HepG2 (cell line): ENCODE data around the gene C1RL. TPM values are rescaled to one million over a fixed set of nuclear protein-coding genes. Genes with fewer than 3 reads are reported as not detected.
A peak's percentile ranks its signal among the peaks of the same experiment; 100 is the strongest.

ENCODE experiments used
- CBX2 ChIP-seq, 2 experiments: fragments of 200-600 bp in 1 of 2; sonication (generic); formaldehyde crosslinking in 1 of 2; IDR thresholded peaks; 2 replicates each; pipeline versions ENCODE4 v1.7.0 to v1.8.1; 2018 to 2022; ENCODE audit warnings: low read depth in 2 of 2, low read length in 1 of 2, mild to moderate bottlenecking in 1 of 2, missing genetic modification reagents in 1 of 2
- ESRRA ChIP-seq: sonication (generic); formaldehyde crosslinking; IDR thresholded peaks from 2 replicates; pipeline ENCODE4 v1.5.1; 2020; ENCODE audit warnings: mild to moderate bottlenecking, low read depth, missing genetic modification reagents
- GABPA ChIP-seq, 2 experiments: IDR thresholded peaks; 2 replicates each; pipeline ENCODE4 v1.6.1; 2011 to 2016; ENCODE audit warnings: low read depth in 2 of 2, low read length in 1 of 2, missing biosample characterization in 1 of 2, missing genetic modification characterization in 1 of 2
- HNF4G ChIP-seq, 2 experiments: sonication (generic) in 1 of 2; formaldehyde crosslinking in 1 of 2; IDR thresholded peaks; 2 replicates each; pipeline versions ENCODE4 v1.4.0 to v1.6.1; 2011 to 2020; ENCODE audit warnings: borderline replicate concordance in 2 of 2, low read depth in 2 of 2, mild to moderate bottlenecking in 2 of 2, low read length in 1 of 2, missing genetic modification reagents in 1 of 2, moderate library complexity in 1 of 2
- MED1 ChIP-seq: sonication (generic); formaldehyde crosslinking; IDR thresholded peaks from 2 replicates; pipeline ENCODE4 v1.4.0; 2020; ENCODE audit warnings: missing genetic modification reagents
- REL ChIP-seq: sonication (generic); formaldehyde crosslinking; conservative IDR thresholded peaks from 2 replicates; pipeline ENCODE4 v1.8.0; 2022; ENCODE audit warnings: mild to moderate bottlenecking, missing genetic modification reagents, moderate library complexity
- SIN3B ChIP-seq: fragments of 150-350 bp; IDR thresholded peaks from 2 replicates; pipeline ENCODE4 v1.6.1; 2014; ENCODE audit warnings: low read length
- YY1 ChIP-seq: IDR thresholded peaks from 2 replicates; pipeline ENCODE4 v1.6.1; 2011; ENCODE audit warnings: low read length, low read depth, moderate library complexity, mild to moderate bottlenecking; ENCODE audit not compliant: insufficient read depth, insufficient replicate concordance
- ZFP62 ChIP-seq: sonication (generic); formaldehyde crosslinking; IDR thresholded peaks from 2 replicates; pipeline ENCODE4 v1.4.0; 2020; ENCODE audit warnings: missing genetic modification reagents
- ZNF264 ChIP-seq: sonication (generic); formaldehyde crosslinking; IDR thresholded peaks from 2 replicates; pipeline ENCODE4 v1.4.0; 2020; ENCODE audit warnings: missing genetic modification reagents
- ZNF501 ChIP-seq: sonication (generic); formaldehyde crosslinking; IDR thresholded peaks from 2 replicates; pipeline ENCODE4 v1.5.1; 2020; ENCODE audit warnings: mild to moderate bottlenecking, moderate library complexity, missing genetic modification reagents
- ZNF766 ChIP-seq: sonication (generic); formaldehyde crosslinking; IDR thresholded peaks from 2 replicates; pipeline ENCODE4 v1.5.0; 2020; ENCODE audit warnings: missing genetic modification reagents, borderline replicate concordance
- ZSCAN20 ChIP-seq: sonication (generic); formaldehyde crosslinking; IDR thresholded peaks from 2 replicates; pipeline ENCODE4 v1.4.0; 2020; ENCODE audit warnings: missing genetic modification reagents, mild to moderate bottlenecking, borderline replicate concordance
- polyA plus RNA-seq, 8 experiments: library from polyadenylated mRNA; depleted of rRNA in 3 of 8; stranded (reverse) in 7 of 8; unstranded in 1 of 8; fragments of >200 nt; fragmentation: Illumina TruSeq in 4 of 8; extraction: Trizol in 4 of 8; gene quantifications; 2 replicates each; pipeline versions ENCODE4 v1.2.1 to v1.2.3, GENCODE V29; 2011 to 2016; ENCODE audit warnings: low read depth in 4 of 8, missing spikeins in 1 of 8, mixed read lengths in 1 of 8; ENCODE audit not compliant: insufficient read depth in 1 of 8
- total RNA-seq, 5 experiments: library from RNA; depleted of rRNA; stranded (reverse); fragments of >200 nt; fragmentation: Illumina TruSeq; extraction: Trizol; gene quantifications; 2 replicates each; pipeline ENCODE4 v1.2.3, GENCODE V29; 2016; ENCODE audit warnings: low read depth in 1 of 5
- TF ChIP-seq, protein P1 (sequence below), 2 experiments: sonication (generic) in 1 of 2; formaldehyde crosslinking in 1 of 2; IDR thresholded peaks; 2 replicates each; pipeline versions ENCODE4 v1.4.0 to v1.6.1; 2016 to 2020; ENCODE audit warnings: borderline replicate concordance in 1 of 2, low read depth in 1 of 2, mild to moderate bottlenecking in 1 of 2, missing genetic modification reagents in 1 of 2
- TF ChIP-seq, protein P2 (sequence below): IDR thresholded peaks from 2 replicates; pipeline ENCODE4 v1.6.1; 2016; ENCODE audit warnings: low read depth, borderline replicate concordance
- TF ChIP-seq, protein P3 (sequence below): IDR thresholded peaks from 2 replicates; pipeline ENCODE4 v1.6.1; 2016; ENCODE audit warnings: mild to moderate bottlenecking, missing biosample characterization, missing genetic modification reagents
- TF ChIP-seq, protein P4 (sequence below): sonication (generic); formaldehyde crosslinking; IDR thresholded peaks from 2 replicates; pipeline ENCODE4 v1.5.1; 2020; ENCODE audit warnings: mild to moderate bottlenecking, missing genetic modification reagents

Gene C1RL
- total and polyA plus RNA-seq, 2 of the 13 experiments (the other 11 are each of a cell fraction or from before 2014, with no cell fraction given) = 28.9 to 53.1 TPM

DNA sequence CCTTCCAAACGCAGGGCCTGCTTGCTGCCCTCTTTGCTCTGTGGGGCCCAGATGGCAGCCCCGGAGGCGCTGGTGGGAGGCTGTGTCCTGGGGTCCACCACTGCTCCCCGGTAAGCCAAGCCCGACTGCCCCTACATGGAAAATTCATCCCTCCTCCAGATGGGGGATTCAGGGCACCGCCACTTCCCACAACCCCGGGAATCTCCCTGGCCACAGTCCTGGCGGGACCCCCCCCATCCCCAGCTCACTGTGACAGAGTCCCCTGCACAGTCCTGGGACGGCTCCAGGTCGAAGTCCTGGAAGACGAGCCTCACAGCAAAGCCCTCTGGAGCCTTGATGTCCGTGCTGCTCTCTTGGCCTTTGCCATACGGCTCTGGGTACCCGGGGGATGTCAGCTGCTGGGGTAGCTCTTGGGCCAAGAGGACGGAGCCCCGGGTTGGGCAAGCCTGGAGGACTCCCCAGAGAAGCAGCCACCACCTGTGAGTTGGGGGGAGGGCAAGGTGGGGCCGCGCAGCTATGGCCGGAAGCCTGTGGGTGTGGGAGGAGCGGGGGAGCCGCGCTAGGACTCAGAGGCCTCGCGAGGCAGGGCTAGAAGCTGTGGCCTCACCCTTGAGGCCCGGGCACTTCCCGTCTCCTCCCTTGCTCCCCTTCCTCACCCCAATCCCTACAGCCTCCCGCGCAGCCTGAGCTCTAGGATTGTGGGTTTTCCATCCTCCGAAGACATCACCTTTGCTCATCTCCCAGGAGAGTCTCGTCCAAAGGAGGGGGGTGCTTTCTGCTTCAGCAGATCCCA lies 815 bp downstream of the C1RL start (continued):
- TF ChIP-seq ZNF501 (CRISPR knock-in tag) = 0 out of 2 replicates have a peak, but pooled peaks have one; percentile 50
- TF ChIP-seq ESRRA (CRISPR knock-in tag) = no peak
- TF ChIP-seq ZSCAN20 = no peak
- TF ChIP-seq HNF4G (IDR thresholded peaks at IDR 0.05; ENCODE audit: borderline replicate concordance, low read depth, low read length) = no peak; the same call in 1 of the 2 replicates
- peak; percentile 49; the same call in 1 of the 2 replicates for TF ChIP-seq HNF4G (CRISPR knock-in tag; IDR thresholded peaks at IDR 0.05; ENCODE audit: borderline replicate concordance, low read depth)
- peak; percentile 29 for TF ChIP-seq YY1
- TF ChIP-seq, protein P1, sequence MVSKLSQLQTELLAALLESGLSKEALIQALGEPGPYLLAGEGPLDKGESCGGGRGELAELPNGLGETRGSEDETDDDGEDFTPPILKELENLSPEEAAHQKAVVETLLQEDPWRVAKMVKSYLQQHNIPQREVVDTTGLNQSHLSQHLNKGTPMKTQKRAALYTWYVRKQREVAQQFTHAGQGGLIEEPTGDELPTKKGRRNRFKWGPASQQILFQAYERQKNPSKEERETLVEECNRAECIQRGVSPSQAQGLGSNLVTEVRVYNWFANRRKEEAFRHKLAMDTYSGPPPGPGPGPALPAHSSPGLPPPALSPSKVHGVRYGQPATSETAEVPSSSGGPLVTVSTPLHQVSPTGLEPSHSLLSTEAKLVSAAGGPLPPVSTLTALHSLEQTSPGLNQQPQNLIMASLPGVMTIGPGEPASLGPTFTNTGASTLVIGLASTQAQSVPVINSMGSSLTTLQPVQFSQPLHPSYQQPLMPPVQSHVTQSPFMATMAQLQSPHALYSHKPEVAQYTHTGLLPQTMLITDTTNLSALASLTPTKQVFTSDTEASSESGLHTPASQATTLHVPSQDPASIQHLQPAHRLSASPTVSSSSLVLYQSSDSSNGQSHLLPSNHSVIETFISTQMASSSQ (IDR thresholded peaks at IDR 0.05; ENCODE audit: low read depth) = no peak; the same call in 1 of the 2 replicates
- TF ChIP-seq, protein P1 (CRISPR knock-in tag; IDR thresholded peaks at IDR 0.05; ENCODE audit: borderline replicate concordance) = peak; percentile 28; the same call in 1 of the 2 replicates
- TF ChIP-seq ZNF766 (CRISPR knock-in tag) = peak; percentile 78; the same call in 1 of the 2 replicates
- TF ChIP-seq MED1 (CRISPR knock-in tag) = 0 out of 2 replicates have a peak, but pooled peaks have one; percentile 57
- TF ChIP-seq SIN3B = no peak
- TF ChIP-seq, protein P2, sequence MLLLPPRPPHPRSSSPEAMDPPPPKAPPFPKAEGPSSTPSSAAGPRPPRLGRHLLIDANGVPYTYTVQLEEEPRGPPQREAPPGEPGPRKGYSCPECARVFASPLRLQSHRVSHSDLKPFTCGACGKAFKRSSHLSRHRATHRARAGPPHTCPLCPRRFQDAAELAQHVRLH (CRISPR knock-in tag) = peak; percentile 66; the same call in 1 of the 2 replicates
- no peak for TF ChIP-seq ZFP62
- TF ChIP-seq CBX2 (IDR thresholded peaks at IDR 0.05; ENCODE audit: low read depth, low read length) = no peak
- no peak for TF ChIP-seq CBX2 (CRISPR knock-in tag; IDR thresholded peaks at IDR 0.05; ENCODE audit: low read depth)
- no peak for TF ChIP-seq REL (CRISPR knock-in tag)
- TF ChIP-seq, protein P3, sequence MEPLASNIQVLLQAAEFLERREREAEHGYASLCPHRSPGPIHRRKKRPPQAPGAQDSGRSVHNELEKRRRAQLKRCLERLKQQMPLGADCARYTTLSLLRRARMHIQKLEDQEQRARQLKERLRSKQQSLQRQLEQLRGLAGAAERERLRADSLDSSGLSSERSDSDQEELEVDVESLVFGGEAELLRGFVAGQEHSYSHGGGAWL (CRISPR knock-in tag) = peak; percentile 74; the same call in 1 of the 2 replicates
- TF ChIP-seq, protein P4, sequence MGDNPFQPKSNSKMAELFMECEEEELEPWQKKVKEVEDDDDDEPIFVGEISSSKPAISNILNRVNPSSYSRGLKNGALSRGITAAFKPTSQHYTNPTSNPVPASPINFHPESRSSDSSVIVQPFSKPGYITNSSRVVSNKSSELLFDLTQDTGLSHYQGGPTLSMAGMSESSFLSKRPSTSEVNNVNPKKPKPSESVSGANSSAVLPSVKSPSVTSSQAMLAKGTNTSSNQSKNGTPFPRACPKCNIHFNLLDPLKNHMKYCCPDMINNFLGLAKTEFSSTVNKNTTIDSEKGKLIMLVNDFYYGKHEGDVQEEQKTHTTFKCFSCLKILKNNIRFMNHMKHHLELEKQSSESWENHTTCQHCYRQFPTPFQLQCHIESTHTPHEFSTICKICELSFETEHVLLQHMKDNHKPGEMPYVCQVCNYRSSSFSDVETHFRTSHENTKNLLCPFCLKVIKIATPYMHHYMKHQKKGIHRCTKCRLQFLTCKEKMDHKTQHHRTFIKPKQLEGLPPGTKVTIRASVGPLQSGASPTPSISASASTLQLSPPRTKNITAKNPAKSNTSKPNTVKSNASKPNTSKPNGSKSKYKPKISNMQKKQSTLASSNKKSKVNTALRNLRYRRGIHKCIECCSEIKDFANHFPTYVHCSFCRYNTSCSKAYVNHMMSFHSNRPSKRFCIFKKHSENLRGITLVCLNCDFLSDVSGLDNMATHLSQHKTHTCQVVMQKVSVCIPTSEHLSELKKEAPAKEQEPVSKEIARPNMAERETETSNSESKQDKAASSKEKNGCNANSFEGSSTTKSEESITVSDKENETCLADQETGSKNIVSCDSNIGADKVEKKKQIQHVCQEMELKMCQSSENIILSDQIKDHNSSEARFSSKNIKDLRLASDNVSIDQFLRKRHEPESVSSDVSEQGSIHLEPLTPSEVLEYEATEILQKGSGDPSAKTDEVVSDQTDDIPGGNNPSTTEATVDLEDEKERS (CRISPR knock-in tag) = peak; percentile 19; the same call in 1 of the 2 replicates
- peak; percentile 44; the same call in 1 of the 2 replicates for TF ChIP-seq GABPA (IDR thresholded peaks at IDR 0.05; ENCODE audit: low read depth, low read length)
- TF ChIP-seq GABPA (CRISPR knock-in tag; IDR thresholded peaks at IDR 0.05; ENCODE audit: low read depth) = peak; percentile 59
- peak; percentile 50; the same call in 1 of the 2 replicates for TF ChIP-seq ZNF264
